ENCODE measurements around the gene ADAM12.

Gene ADAM12

DNA sequence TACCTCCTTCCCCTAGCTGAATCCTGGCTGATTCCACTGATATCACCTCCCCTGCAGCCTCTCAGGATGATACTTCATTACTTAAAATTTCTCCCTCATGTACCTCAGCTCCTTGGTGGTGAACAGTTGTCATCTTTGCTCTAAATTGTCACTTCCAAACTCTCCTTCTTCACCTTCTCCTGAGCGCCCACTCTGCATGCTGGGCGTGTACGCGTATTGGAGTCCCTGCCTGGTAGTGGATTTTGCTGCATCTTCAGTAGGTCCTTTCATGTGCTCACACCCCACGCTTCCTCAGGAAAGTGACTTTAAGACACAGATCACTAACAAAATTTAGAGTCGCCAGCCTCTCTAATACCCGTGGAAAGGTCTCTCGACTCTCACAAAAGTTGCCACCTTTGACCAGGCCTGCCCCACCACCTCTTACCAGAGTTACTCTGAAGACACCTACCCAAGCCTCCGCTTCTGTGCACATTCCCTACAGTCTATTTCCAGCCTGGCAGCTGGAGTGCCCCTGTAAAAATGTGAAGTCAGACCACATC, 255.1 kb downstream of the ADAM12 start:
- FAIRE-seq (no peak), DNase-seq (ENCODE audit: extremely low spot score, insufficient read length, low read depth) (no peak)

DNA sequence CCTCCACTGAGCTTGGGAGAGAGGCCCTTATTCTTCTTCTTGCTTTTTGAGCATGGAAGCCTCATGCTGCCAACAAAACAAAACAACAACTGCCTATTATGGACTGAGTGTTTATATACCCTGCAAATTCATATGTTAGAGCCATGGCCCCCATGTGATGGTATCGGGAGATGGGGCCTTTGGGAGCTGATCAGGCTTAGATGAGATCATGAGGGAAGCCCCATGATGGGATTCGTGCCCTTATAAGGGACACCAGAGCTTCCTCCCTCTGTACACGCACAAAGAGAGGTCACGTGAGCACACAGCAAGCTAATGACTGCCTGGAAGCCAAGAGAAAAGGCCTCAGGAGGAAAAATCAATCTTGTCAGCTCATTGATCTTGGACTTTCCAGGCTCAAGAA, 256.9 kb downstream of the ADAM12 start:
- DNase-seq (ENCODE audit: extremely low spot score, insufficient read length, low read depth) (no peak), FAIRE-seq (no peak)

DNA sequence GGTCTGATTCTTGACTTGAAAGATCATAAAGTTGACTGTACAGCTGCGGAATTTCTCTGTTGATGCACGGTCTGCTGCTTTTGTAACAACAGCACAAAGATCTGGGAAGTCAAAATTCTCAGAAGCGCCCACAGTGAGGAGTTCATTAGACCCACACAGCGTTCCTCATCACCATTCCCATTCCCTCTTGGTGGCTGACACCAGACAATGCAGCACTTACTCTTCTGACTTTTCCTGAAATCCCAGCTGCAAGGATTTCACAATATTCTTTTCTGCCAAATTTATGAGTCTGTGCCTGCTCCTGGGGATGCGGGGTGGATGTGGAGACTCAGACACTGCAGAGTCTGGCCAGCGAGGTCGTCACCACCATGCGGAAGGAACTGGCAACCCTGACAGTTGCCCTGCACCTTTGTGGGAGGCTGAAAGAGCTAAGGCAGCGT, 258.0 kb downstream of the ADAM12 start:
- DNase-seq (ENCODE audit: extremely low spot score, insufficient read length, low read depth) = no peak
- FAIRE-seq = no peak

DNA sequence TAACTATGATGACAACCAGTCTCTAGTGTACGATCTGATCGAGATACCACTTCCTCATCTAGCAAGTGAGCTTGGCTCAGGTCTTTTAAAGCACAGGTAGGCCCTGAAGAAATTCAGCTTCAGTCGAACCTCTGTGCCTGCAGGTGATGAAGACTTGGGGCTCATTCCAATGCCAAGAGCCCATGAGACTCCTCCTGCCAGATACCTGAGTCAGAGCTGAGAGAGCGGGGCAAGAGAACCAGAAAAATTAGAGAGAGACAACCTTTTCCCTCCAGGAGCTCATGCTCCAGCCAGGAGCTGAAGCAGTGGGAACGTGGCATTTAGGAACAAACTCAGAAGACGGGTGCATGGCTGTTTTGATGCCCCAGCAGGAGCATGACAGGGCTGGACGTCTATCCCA, 259.3 kb downstream of the ADAM12 start:
- no peak for DNase-seq (ENCODE audit: extremely low spot score, insufficient read length, low read depth)
- no peak for FAIRE-seq

DNA sequence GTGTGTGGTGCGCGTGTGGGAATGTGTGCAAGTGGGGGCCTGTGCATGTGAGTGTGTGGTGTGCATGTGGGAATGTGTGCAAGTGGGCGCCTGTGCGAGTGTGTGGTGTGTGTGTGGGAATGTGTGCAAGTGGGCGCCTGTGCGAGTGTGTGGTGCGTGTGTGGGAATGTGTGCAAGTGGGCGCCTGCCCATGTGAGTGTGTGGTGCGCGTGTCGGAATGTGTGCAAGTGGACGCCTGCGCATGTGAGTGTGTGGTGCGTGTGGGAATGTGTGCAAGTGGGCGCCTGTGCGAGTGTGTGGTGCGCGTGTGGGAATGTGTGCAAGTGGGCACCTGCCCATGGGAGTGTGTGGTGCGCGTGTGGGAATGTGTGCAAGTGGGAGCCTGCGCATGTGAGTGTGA, 259.7 kb downstream of the ADAM12 start:
- no peak for FAIRE-seq
- DNase-seq (ENCODE audit: extremely low spot score, insufficient read length, low read depth) = no peak

DNA sequence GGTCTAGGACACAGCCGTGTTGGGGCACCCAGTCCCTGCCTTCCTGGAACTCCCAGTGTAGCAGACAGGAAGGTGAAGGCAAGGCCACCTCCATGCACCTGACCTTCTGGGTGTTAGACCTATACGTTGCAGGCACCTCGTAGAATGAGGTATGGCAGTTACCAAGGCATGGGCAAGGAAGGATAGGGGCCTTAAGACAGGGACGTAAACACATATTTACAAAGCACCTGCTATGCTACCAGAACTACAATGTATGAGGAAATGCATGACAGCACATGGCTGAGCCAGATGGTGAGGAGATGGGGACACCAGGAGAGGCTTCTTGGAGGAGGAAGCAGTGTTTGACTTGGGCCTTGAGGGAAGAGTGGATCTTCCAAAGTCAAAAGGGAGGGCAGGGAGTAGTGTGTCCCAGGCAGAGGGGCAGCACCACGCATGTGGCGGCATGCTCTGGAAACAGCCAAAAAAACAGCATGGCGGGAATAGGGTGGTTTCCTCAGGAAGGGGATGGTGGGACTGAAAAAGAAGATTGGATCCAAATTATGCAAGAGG, 260.7 kb downstream of the ADAM12 start:
- DNase-seq (ENCODE audit: extremely low spot score, insufficient read length, low read depth) (no peak), FAIRE-seq (no peak)

DNA sequence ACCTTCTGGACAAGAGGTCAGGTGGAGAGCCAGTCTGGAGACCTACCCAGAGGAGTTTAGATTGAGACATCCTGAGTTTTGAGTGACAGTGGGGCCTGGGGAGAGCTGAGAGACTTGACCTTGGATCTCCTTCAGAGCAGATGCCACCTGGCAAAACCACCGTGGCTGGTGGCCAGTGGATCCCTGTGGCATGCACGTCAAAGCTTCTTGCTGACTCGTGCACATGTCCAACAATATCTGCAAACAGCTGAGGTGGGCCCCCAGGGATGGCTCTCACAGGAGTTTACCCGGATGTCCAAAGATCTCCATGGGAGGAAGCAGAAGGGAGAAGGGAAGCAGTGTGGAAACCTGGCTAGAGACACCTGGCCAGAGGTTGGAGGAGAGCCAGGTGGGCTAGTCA, 261.4 kb downstream of the ADAM12 start:
- DNase-seq (ENCODE audit: extremely low spot score, insufficient read length, low read depth) (no peak), FAIRE-seq (no peak)

DNA sequence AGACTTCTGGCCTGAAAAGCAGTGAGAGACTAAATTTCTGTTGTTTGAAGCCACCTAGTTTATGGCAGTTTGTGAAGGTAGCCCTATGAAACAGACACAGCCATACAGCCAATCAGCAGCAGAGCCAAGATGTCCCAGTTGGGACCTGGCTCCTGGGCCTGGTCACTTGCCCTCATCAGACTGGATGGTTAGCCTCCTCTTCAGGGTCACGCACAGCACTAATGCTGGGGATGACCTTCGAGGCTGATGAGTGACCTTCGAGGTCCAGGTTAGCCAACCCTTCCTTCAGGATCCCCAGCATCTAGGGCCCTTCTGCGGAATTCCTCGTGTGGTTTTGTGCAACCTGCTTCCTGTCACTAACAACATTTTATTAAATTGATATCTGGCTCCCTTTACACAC, 262.3 kb downstream of the ADAM12 start:
- no peak for FAIRE-seq
- no peak for DNase-seq (ENCODE audit: extremely low spot score, insufficient read length, low read depth)

DNA sequence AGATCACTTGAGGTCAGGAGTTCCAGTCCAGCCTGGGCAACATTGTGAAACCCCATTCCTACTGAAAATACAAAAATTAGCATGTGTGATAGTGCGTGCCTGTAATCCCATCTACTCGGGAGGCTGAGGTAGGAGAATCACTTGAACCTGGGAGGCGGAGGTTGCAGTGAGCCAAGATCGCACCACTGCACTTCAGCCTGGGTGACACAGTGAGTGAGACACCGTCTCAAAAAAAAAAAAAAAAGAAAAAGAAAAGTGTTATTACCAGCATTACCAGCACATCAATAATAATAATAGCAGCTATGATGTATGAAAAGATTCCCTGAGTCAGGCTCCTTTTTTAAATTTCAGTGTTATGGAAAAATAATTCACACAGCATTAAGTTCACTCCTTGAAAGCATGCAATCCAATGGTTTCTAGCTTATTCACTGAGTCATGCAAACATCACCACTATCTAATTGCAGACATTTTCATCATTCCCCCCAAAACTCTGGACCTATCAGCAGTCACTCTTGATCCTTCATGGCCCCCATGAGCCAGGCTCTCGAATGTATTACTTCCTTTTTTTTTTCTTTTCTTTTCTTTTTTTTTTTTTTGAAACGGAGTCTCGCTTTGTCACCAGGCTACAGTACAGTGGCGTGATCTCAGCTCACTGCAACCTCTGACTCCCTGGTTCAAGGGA, 263.5 kb downstream of the ADAM12 start:
- FAIRE-seq = no peak
- DNase-seq (ENCODE audit: extremely low spot score, insufficient read length, low read depth) = no peak

DNA sequence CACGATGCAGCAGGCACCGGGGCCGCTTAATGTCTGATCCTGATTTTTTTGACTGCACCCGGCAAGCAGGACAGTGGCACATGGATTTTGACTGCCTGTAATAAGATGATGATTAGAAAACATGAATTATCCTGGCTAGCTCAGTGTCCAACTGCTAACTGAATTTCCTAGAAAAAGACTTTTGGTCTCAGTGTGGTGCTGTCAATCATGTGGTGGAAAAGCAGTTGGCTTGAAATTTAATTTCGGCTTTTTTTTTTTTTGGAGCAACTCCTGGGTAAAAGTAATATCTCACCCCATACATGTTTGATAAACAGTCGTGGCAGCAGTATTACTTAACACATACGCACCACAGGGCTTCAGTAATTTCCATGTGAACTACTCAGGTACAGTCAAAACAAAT, 264.2 kb downstream of the ADAM12 start:
- FAIRE-seq = no peak
- no peak for DNase-seq (ENCODE audit: extremely low spot score, insufficient read length, low read depth)

DNA sequence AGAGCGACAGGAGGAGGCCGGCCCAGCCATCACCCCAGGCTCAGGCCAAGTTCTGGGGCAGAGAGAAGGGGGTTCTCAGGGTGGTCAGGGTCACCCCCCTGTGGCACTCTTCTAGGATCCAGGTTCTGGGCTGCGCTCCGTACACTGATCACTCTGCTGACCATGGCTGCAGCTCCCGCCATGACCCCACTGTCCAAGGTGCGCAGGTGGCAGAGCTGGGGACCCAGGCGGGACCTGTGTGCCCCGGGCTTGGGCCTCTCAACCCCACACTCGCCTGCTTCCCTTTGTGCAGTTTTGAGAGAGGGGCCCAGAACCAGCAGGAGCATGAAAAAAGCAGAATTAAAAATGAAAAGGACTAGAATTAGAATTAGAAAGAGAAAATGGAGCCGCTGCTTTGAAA, 264.8 kb downstream of the ADAM12 start:
- FAIRE-seq (no peak), DNase-seq (ENCODE audit: extremely low spot score, insufficient read length, low read depth) (no peak)

DNA sequence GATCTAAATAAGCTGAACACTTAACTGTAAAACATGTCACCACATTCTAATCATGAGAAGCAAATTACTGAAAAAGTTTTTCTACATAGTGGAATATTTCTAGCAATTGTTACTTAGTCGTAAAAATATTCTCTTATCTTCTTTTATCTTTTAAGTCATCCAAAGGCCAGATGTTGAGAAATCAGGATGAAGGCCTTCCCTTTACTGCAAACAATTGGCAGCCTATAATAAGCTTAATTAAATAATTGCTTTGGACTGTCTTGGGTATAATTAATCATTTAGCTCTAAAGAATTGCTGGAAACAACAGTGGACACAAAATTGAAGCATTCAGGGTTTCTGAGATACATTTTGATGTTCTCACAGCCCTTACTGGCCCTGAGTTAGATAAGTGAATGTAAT, 265.4 kb downstream of the ADAM12 start:
- no peak for FAIRE-seq

DNA sequence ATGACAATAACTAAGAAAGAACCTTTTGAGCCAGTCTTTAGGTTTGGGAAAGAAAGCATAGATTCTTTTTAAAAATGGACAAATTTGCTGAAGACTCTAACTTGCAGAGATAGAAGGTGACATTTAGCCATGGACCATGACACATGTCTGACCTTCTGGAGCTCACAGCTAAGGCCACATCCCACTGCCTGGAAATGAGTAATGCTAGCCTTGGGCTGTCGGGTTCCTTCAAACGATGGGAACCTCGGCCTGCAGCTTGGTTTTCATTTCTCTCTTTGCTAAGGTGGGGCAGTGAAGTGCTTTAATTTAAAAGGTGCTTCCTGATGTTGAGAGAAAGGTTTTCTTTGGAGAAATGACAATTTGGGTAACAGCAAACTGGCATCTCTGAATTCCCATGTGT, 268.7 kb downstream of the ADAM12 start:
- FAIRE-seq (no peak), DNase-seq (ENCODE audit: extremely low spot score, insufficient read length, low read depth) (no peak)

More for the DNA sequence above, 265.4 kb downstream of the ADAM12 start:
- no peak for DNase-seq (ENCODE audit: extremely low spot score, insufficient read length, low read depth)

DNA sequence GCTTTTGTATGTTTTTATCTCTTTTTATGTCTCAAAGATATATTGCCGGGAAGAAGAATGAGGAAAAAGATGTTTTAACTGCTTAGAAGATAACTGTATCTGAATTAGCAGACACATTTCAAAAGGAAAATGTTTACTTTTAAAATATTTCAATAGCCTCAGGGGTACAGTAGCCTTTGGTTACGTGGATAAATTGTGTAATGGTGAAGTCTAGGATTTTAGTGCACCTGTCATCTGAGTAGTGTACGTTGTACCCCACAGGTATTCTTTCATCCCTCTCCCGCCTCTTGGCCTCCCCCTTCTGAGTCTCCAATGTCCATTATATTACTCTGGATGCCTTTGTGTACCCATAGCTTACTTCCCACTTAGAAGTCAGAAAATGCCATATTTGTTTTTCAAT, 269.8 kb downstream of the ADAM12 start:
- DNase-seq (ENCODE audit: extremely low spot score, insufficient read length, low read depth) (no peak), FAIRE-seq (no peak)

DNA sequence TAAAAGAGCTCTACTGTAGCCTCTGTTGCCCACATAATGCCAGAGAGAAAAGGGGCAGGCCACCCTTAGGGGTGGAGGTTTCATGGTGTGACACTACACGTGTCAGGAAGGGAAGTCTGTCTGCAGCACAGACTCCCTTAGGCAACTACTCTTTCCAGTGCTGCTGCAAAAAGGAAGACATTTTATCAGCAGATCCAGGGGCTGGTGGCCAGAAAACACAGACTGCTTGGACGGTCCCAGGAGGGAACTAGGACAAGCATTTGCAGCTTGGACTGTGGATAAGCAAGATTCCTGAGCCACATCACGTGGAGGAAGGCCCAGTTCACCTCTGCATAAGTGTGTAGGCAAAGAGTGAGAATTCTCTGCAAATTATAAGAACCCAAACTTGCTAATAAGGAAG, 271.1 kb downstream of the ADAM12 start:
- no peak for FAIRE-seq
- DNase-seq (ENCODE audit: extremely low spot score, insufficient read length, low read depth) = no peak

DNA sequence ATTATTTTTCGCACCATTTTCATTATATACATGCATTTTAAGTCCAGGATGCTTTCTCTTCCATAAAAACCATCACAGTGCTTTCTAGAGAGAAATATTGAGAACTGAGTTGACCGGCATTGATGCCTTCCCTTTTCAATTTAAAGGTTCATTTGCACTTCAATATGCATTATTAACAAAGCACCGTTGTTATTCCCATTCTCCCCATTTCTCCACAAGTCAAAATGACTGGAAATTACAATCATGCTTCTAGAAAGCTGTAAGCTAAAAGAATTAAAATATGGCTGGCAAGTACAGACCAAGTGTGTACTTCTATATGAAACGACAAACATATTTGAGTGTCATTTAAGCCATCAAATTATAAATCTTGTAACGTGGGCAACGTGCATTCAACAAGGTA, 272.4 kb downstream of the ADAM12 start:
- FAIRE-seq (no peak), DNase-seq (ENCODE audit: extremely low spot score, insufficient read length, low read depth) (no peak)

DNA sequence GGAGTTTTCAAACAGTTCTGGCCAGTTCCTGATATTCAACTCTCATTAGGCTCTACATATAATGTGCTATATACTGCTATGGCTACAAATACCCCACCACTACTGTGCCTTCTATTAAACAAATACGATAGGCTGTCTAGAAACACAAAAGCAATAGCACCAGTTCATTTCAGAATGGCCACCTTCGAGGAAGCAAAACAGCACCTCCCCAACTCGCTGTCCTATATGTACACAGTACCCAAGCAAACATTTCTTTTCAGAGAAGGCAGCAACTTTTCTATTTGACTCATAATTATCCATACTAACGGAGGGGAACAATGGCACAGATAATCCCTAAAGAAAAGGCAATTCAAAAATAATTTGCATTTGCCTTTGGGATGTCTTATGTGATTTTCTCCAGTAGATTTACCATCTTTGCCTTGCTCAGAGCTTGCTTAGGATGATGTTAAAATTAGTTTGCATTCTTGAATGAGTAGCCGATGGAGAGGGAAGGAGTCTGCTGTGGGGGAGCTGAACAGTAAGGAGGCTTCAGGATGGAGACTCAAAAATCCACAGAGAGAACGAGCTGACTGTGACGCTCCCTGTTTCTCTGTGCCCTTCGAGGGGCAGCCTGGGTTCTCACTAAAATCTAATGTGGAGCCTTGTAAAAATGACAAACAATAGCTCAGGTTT, 273.3 kb downstream of the ADAM12 start:
- FAIRE-seq = no peak
- no peak for DNase-seq (ENCODE audit: extremely low spot score, insufficient read length, low read depth)

DNA sequence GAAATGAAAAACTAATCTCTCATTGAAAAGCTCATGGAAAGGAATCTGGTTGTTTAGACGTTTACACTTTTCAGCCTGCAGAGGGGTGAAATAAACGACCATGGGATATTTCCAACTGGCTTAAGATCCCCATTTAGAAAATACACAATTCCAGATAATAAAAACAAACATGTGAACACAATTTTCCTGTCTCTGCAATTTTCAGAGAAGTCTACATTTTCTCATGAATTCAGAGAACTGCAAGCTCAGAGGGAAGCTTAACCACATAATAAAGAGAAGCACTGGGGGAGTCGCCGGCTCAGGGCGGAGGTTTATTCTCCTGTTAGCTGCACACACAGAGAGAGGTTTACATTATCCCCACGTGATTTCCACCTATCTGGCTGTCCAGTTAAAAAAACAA, 276.8 kb downstream of the ADAM12 start:
- DNase-seq (ENCODE audit: extremely low spot score, insufficient read length, low read depth) (no peak), FAIRE-seq (no peak)

DNA sequence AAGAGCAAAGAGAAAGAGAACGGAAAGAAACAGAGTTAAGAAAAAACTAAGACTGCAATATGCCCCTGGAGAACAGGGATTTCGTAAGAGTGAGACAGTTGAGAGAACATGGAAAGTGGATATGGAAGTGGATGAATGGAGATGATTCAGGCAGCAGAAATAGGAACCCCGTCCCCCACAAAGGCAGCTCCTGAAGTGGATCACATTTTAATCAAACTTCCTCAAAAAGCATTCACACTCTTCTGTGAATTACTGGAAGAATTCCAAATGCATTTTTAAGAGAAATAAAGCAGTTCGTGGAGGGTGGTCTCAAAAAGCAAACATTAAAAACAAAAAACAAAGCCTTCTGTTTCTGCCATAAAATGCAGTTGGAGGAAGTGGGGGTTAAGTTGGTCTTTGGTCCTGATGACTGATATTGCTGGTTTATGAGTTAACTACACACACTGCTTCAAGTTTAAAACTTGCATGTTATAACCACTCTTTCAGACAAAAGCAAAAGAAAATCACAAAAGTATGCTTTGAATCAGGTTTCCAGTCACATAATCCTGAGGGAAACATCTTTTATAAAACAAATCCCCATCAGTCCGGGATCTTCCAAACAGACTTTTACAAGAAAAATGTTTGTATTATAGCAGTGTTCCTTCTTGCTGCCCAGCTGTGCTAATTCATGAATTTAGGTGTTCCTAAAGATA, 277.6 kb downstream of the ADAM12 start:
- FAIRE-seq (no peak), DNase-seq (ENCODE audit: extremely low spot score, insufficient read length, low read depth) (no peak)

DNA sequence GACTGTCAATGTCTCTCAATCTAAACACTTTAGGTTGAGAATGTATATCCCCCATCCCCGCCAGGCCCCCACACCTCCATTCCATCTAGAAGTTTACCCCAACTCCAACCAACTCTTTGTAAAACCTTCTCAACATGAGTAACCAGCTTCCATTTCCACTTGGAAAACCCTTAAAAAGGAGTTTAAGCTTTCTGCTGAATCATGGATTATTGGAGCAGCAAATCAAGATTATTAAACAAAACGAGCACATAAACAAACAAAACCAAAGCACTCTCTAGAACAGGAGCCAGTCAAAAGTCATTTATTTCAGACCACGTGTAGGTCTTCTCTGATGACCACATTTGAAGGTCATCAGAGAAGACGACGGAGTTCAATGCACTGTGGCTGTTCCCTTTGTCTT, 278.4 kb downstream of the ADAM12 start:
- no peak for FAIRE-seq
- DNase-seq (ENCODE audit: extremely low spot score, insufficient read length, low read depth) = no peak

DNA sequence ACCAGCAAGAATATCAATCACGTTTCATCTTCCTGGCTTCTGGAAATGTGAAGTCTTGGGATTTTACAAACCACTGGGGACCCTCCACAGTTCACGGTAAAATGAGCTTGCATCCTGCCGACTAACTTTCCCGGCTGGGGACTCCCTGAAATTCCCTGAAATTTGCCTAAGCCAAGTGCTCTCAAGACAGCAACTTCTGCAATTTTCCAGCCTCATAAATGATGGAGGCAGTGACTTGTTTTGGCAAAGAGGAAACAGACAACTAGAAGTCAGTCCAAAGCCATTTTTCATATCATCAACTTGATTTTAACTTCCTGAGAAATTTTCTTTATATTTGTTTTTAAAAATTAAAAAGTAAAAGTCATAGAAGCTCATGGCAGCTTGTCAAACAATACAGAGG, 279.6 kb downstream of the ADAM12 start:
- FAIRE-seq (no peak), DNase-seq (ENCODE audit: extremely low spot score, insufficient read length, low read depth) (no peak)

All from GM18507 (cell line).